Measurements from ENCODE around the gene ZNF76.

Gene ZNF76

DNA sequence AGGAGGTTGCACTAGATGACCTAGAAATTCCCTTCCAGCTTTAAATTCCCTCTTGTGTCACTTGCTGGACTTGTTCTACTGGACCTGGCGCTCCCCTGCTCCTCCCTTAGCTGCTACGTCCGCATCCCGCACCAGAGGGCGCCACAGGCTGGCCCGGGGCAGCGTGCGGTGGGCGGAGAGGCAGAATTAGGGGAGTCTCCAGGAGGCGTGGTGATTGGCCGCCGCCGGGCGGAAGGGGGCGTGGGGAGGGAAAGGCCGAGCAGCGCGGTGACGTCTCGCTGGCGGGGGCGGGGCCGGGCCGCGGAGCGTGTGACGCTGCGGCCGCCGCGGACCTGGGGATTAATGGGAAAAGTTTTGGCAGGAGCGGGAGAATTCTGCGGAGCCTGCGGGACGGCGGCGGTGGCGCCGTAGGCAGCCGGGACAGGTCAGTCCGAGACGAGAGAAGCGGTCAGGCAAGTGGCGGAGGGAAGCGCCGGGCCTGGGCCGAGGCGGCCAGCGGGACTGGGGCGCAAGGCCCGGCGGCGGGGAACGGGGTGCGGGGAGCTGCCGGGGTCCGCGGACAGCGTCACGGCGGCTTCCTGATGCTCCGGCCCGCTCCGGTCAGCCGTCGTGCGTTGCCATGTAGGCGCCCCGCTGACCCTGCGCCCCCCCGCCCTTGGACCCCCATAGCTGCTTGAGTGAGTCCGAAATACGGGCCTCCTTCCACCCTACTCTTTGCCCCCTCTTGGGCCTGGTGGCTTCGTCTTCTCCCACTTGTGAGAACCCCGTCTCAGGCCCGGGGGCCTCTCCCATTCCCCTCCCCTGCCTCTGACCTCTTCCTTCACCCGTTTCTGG, 82.9 kb downstream of the ZNF76 start, which contains the start of gene PPARD:
Gene PPARD, plus strand, starts transcription at position 301 of the 834 bp plus-strand sequence. CDS start 68,530 bp downstream, outside the sequence.
- DNase-seq: peak; percentile 99

- no peak for DNase-seq
These were observed 83.7 kb downstream of the ZNF76 start for GRCh38 chr6:35343092-35343834.

DNA sequence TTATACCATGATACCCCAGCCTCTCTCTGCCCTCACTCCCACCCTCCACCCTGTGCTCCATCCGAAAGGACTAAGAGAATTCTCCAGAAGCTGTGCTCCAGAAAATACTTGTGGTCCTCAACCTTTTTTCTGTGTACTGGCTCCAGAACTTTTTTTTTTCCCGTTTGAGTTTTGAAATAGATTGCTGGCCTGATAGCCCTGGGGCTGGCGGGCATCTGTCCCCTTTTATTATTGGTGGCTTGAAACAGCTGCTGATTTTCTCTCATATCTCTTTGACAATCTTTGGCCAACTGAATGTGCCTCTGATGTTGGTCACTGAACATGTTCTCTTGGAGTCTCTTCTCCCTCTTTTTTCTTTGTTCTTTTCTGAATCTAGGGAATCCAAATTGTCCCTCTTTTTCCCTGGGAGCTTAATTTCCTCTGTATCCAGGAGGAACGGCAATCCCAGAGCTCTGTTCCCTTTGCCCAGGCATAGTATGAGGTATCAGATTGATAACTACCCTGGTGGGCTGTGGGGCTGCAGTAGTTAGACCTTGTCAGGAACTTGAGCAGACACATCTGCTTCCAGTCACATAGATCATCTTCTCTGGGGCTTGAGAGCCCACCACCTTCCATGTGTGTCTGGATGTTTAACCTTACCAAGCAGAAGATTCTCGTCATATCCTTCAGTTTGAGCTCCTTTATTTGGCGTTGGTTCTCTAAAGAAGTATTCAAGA, 84.5 kb downstream of the ZNF76 start:
- DNase-seq: no peak

Measured in stimulated activated CD4-positive, alpha-beta T cell treated with anti-CD3 and anti-CD28 coated beads, Interleukin-15, amount 100 ng/mL, for 24 hours (primary cell).